Hepatocyte (in vitro differentiated cells): ENCODE data around the gene NUP214. TPM values are rescaled to one million over a fixed set of nuclear protein-coding genes. Genes with fewer than 3 reads are reported as not detected.

Experiments used
- DNase-seq: peaks from one replicate; pipeline ENCODE4 v3.0.0-alpha.2; 2016; ENCODE audit warnings: low spot score
- H2AFZ ChIP-seq: fragments of 200-600 bp; sonication (generic); 2 replicates; pipeline ENCODE4 v1.6.0; 2016; ENCODE audit warnings: antibody characterized with exemption, mild to moderate bottlenecking
- H3K27ac ChIP-seq: fragments of 200-600 bp; sonication (generic); 2 replicates; pipeline ENCODE4 v1.5.1; 2016; ENCODE audit warnings: mild to moderate bottlenecking
- H3K27me3 ChIP-seq: fragments of 200-600 bp; sonication (generic); 2 replicates; pipeline ENCODE4 v1.6.1; 2016
- H3K36me3 ChIP-seq: fragments of 200-600 bp; sonication (generic); replicated peaks from 2 replicates; pipeline ENCODE4 v1.5.1; 2016; ENCODE audit warnings: low read depth; ENCODE audit not compliant: insufficient read depth
- H3K4me1 ChIP-seq: fragments of 200-600 bp; sonication (generic); 2 replicates; pipeline ENCODE4 v1.5.1; 2016; ENCODE audit warnings: mild to moderate bottlenecking, moderate library complexity; ENCODE audit not compliant: insufficient read depth
- H3K4me2 ChIP-seq: fragments of 200-600 bp; sonication (generic); 2 replicates; pipeline ENCODE4 v1.6.0; 2016
- H3K4me3 ChIP-seq: fragments of 200-600 bp; sonication (generic); 2 replicates; pipeline ENCODE4 v1.5.1; 2016; ENCODE audit warnings: mild to moderate bottlenecking
- H3K79me2 ChIP-seq: fragments of 200-600 bp; sonication (generic); 2 replicates; pipeline ENCODE4 v1.6.0; 2017; ENCODE audit warnings: mild to moderate bottlenecking
- H3K9me2 ChIP-seq: fragments of 200-600 bp; sonication (generic); replicated peaks from 2 replicates; pipeline ENCODE4 v1.6.0; 2017; ENCODE audit warnings: mild to moderate bottlenecking; ENCODE audit not compliant: insufficient read depth
- H3K9me3 ChIP-seq: fragments of 200-600 bp; sonication (generic); 2 replicates; pipeline ENCODE4 v1.5.1; 2016; ENCODE audit warnings: low read depth, mild to moderate bottlenecking
- H4K20me1 ChIP-seq: fragments of 200-600 bp; sonication (generic); 2 replicates; pipeline ENCODE4 v1.6.0; 2016; ENCODE audit warnings: mild to moderate bottlenecking; ENCODE audit not compliant: insufficient read depth, poor library complexity, severe bottlenecking
- CTCF ChIP-seq: fragments of 200-600 bp; sonication (generic); IDR thresholded peaks from 2 replicates; pipeline ENCODE4 v1.5.1; 2016; ENCODE audit warnings: antibody characterized with exemption, mild to moderate bottlenecking; ENCODE audit not compliant: poor library complexity
- EZH2 ChIP-seq: fragments of 200-600 bp; sonication (generic); IDR thresholded peaks from 2 replicates; pipeline ENCODE4 v1.6.1; 2016; ENCODE audit warnings: antibody characterized with exemption, mild to moderate bottlenecking, borderline replicate concordance
- EZH2phosphoT487 ChIP-seq: fragments of 200-600 bp; sonication (generic); IDR thresholded peaks from one replicate; pipeline ENCODE4 v1.6.1; 2018; ENCODE audit warnings: antibody characterized with exemption, mild to moderate bottlenecking, low read depth, moderate library complexity; ENCODE audit not compliant: unreplicated experiment, severe bottlenecking
- WGBS: methylation state at CpG from one replicate; pipeline ENCODE4 v1.1.6; 2016; ENCODE audit warnings: low lambda C conversion rate; ENCODE audit errors: missing lambda C conversion rate; 5-methylcytosine and 5-hydroxymethylcytosine counted together
- polyA plus RNA-seq: library from polyadenylated mRNA; unstranded; fragments of >200 nt; fragmentation: Nextera tagmentation; extraction: Ambion mirVana; gene quantifications from 2 replicates; pipeline ENCODE4 v1.2.1, GENCODE V29; 2016
- total RNA-seq: library from RNA; depleted of rRNA; stranded (reverse); fragments of >200 nt; gene quantifications from 2 replicates; pipeline ENCODE4 v1.2.3, GENCODE V29; 2014

Gene NUP214
- total and polyA plus RNA-seq, 2 experiments from 2014 or later, result 13.7 to 18.1 TPM

GRCh38 chr9:131111854-131112311 lies 13.5 kb upstream of the NUP214 start:
- TF ChIP-seq EZH2phosphoT487, result no peak
- no peak for TF ChIP-seq CTCF
- TF ChIP-seq EZH2, result no peak
- H3K9me3 ChIP-seq, result no peaks in the 10 kb centered on the region
- H2AFZ ChIP-seq, result no peak overlapping the region
- H3K9me2 ChIP-seq, result no peaks in the 10 kb centered on the region
- H3K36me3 ChIP-seq, result no peaks in the 10 kb centered on the region
- no peak for DNase-seq
- H3K4me3 ChIP-seq, result no peak overlapping the region
- WGBS, result 81% methylated on average over 23 of the region's 25 CpGs
- H4K20me1 ChIP-seq, result no peaks in the 10 kb centered on the region
- H3K27ac ChIP-seq, result no peak overlapping the region
- no peaks in the 10 kb centered on the region for H3K27me3 ChIP-seq
- H3K4me1 ChIP-seq, result no peaks in the 10 kb centered on the region
- H3K4me2 ChIP-seq, result no peak overlapping the region
- no peaks in the 10 kb centered on the region for H3K79me2 ChIP-seq

GRCh38 chr9:131112374-131113154 lies 12.8 kb upstream of the NUP214 start:
- H3K79me2 ChIP-seq, result no peaks in the 10 kb centered on the region
- no peak overlapping the region for H3K27ac ChIP-seq
- H3K4me3 ChIP-seq, result no peak overlapping the region
- TF ChIP-seq EZH2 (no peak), CTCF (no peak), EZH2phosphoT487 (no peak)
- H3K9me3 ChIP-seq, result no peaks in the 10 kb centered on the region
- H3K27me3 ChIP-seq, result no peaks in the 10 kb centered on the region
- no peak overlapping the region for H2AFZ ChIP-seq
- no peak for DNase-seq
- H3K4me2 ChIP-seq, result no peak overlapping the region
- H4K20me1 ChIP-seq, result no peaks in the 10 kb centered on the region
- no peaks in the 10 kb centered on the region for H3K4me1 ChIP-seq
- 95% methylated on average over 23 of the region's 23 CpGs for WGBS
- no peaks in the 10 kb centered on the region for H3K9me2 ChIP-seq
- H3K36me3 ChIP-seq, result no peaks in the 10 kb centered on the region

- Histone ChIP-seq H3K4me2 (no peak overlapping the region), H3K79me2 (no peaks in the 10 kb centered on the region), H3K27me3 (no peaks in the 10 kb centered on the region), H3K4me1 (no peaks in the 10 kb centered on the region), H4K20me1 (no peaks in the 10 kb centered on the region), H3K36me3 (no peaks in the 10 kb centered on the region), H3K9me2 (no peaks in the 10 kb centered on the region), H3K9me3 (no peaks in the 10 kb centered on the region), H3K27ac (no peak overlapping the region), H2AFZ (no peak overlapping the region), H3K4me3 (no peak overlapping the region)
- TF ChIP-seq EZH2 (no peak), CTCF (no peak), EZH2phosphoT487 (no peak)
- DNase-seq, result no peak
- 95% methylated on average over 8 of the region's 8 CpGs for WGBS
Observed at GRCh38 chr9:131113655-131114054, 11.7 kb upstream of the NUP214 start.
